Measurements from ENCODE around the gene EYA4.

GRCh38 chr6:133248241-133249001 lies 7.3 kb downstream of the EYA4 start:
- TF ChIP-seq POLR2A (IDR thresholded peaks at IDR 0.05) (no peak), POLR2AphosphoS5 (IDR thresholded peaks at IDR 0.05) (no peak)
